Neural progenitor cell (in vitro differentiated cells): ENCODE measurements around the gene SCP2. TPM values are rescaled to one million over a fixed set of nuclear protein-coding genes. Genes with fewer than 3 reads are reported as not detected.

Source experiments
- DNase-seq: peaks from one replicate; pipeline ENCODE4 v3.0.0-alpha.2; 2016; ENCODE audit warnings: low spot score
- H2AFZ ChIP-seq: fragments of 200-600 bp; sonication (generic); replicated peaks from 2 replicates; pipeline ENCODE4 v1.6.1; 2016; ENCODE audit warnings: antibody characterized with exemption
- H3F3A ChIP-seq: fragments of 200-600 bp; sonication (generic); 2 replicates; pipeline ENCODE4 v1.6.1; 2016; ENCODE audit warnings: antibody characterized with exemption, low read depth
- H3K27ac ChIP-seq: fragments of 200-600 bp; sonication (generic); 2 replicates; pipeline ENCODE4 v1.5.1; 2016; ENCODE audit warnings: mild to moderate bottlenecking
- H3K27me3 ChIP-seq: fragments of 200-600 bp; sonication (generic); 2 replicates; pipeline ENCODE4 v1.6.1; 2016; ENCODE audit warnings: mild to moderate bottlenecking, moderate library complexity
- H3K36me3 ChIP-seq: fragments of 200-600 bp; sonication (generic); 2 replicates; pipeline ENCODE4 v1.5.1; 2016
- H3K4me1 ChIP-seq: fragments of 200-600 bp; sonication (generic); 2 replicates; pipeline ENCODE4 v1.6.1; 2016; ENCODE audit warnings: mixed run types
- H3K4me2 ChIP-seq: fragments of 200-600 bp; sonication (generic); 2 replicates; pipeline ENCODE4 v1.6.1; 2016
- H3K4me3 ChIP-seq: fragments of 200-600 bp; sonication (generic); 2 replicates; pipeline ENCODE4 v1.5.1; 2016
- H3K79me2 ChIP-seq: fragments of 200-600 bp; sonication (generic); 2 replicates; pipeline ENCODE4 v1.6.1; 2016; ENCODE audit warnings: low read depth
- H3K9ac ChIP-seq: fragments of 200-600 bp; sonication (generic); 2 replicates; pipeline ENCODE4 v1.6.1; 2016
- H3K9me3 ChIP-seq: fragments of 200-600 bp; sonication (generic); 2 replicates; pipeline ENCODE4 v1.5.1; 2016; ENCODE audit warnings: low read depth
- H4K20me1 ChIP-seq: fragments of 200-600 bp; sonication (generic); 2 replicates; pipeline ENCODE4 v1.6.1; 2016; ENCODE audit warnings: low read depth
- H3K27ac Mint-ChIP-seq: 3 replicates; pipeline ENCODE4 v1.8.0; 2021; ENCODE audit warnings: mixed read lengths
- H3K27me3 Mint-ChIP-seq: 2 replicates; pipeline ENCODE4 v1.8.0; 2022; ENCODE audit warnings: low read depth, mild to moderate bottlenecking, inconsistent platforms, moderate library complexity, mixed read lengths; ENCODE audit not compliant: insufficient read depth
- H3K36me3 Mint-ChIP-seq: 3 replicates; pipeline ENCODE4 v1.8.0; 2021; ENCODE audit warnings: mixed read lengths
- H3K4me1 Mint-ChIP-seq: 3 replicates; pipeline ENCODE4 v1.8.0; 2021; ENCODE audit warnings: mixed read lengths
- H3K4me3 Mint-ChIP-seq: 3 replicates; pipeline ENCODE4 v1.8.0; 2021; ENCODE audit warnings: mild to moderate bottlenecking, moderate library complexity, mixed read lengths
- H3K9me3 Mint-ChIP-seq: 3 replicates; pipeline ENCODE4 v1.8.0; 2020; ENCODE audit warnings: mixed read lengths
- CTCF ChIP-seq: fragments of 200-600 bp; sonication (generic); IDR thresholded peaks from 2 replicates; pipeline ENCODE4 v1.5.1; 2017; ENCODE audit warnings: antibody characterized with exemption, mild to moderate bottlenecking
- EZH2 ChIP-seq: fragments of 200-600 bp; sonication (generic); IDR thresholded peaks from 2 replicates; pipeline ENCODE4 v1.6.1; 2017; ENCODE audit warnings: antibody characterized with exemption, mild to moderate bottlenecking, moderate library complexity
- EZH2phosphoT487 ChIP-seq: fragments of 200-600 bp; sonication (generic); IDR thresholded peaks from 2 replicates; pipeline ENCODE4 v1.6.1; 2017; ENCODE audit warnings: antibody characterized with exemption
- total RNA-seq: library from RNA; depleted of rRNA; stranded (reverse); fragments of >200 nt; gene quantifications from 2 replicates; pipeline ENCODE4 v1.2.3, GENCODE V29; 2015; ENCODE audit warnings: low replicate concordance

Gene SCP2
- total RNA-seq, 1 donor from 2014 or later, result 101 TPM

- Histone ChIP-seq H3K4me1 (peaks cover 10% of the 10 kb centered on the region), H3K27ac (no peak overlapping the region), H3F3A (no peaks in the 10 kb centered on the region), H3K79me2 (no peaks in the 10 kb centered on the region), H3K9me3 (no peaks in the 10 kb centered on the region), H3K4me3 (no peak overlapping the region), H2AFZ (peak overlapping the region; percentile 75), H3K9ac (no peak overlapping the region), H3K36me3 (no peaks in the 10 kb centered on the region), H3K4me2 (no peak overlapping the region), H3K27me3 (no peaks in the 10 kb centered on the region), H4K20me1 (no peaks in the 10 kb centered on the region)
- peak overlapping the region; percentile 72 for H3K27ac Mint-ChIP-seq
- no peak overlapping the region for H3K4me3 Mint-ChIP-seq
- no peaks in the 10 kb centered on the region for H3K36me3 Mint-ChIP-seq
- H3K27me3 Mint-ChIP-seq, result peaks cover 2% of the 10 kb centered on the region
- no peaks in the 10 kb centered on the region for H3K9me3 Mint-ChIP-seq
- TF ChIP-seq EZH2, result no peak
- TF ChIP-seq EZH2phosphoT487, result no peak
- TF ChIP-seq CTCF, result peak; percentile 59
- peak; percentile 72 for DNase-seq
- H3K4me1 Mint-ChIP-seq, result peaks cover 6% of the 10 kb centered on the region
Observed at GRCh38 chr1:52904927-52905698, 22.0 kb upstream of the SCP2 start.

GRCh38 chr1:52906135-52906603, 20.9 kb upstream of the SCP2 start:
- Mint-ChIP-seq H3K27ac (no peak overlapping the region), H3K4me1 (peaks cover 6% of the 10 kb centered on the region), H3K27me3 (peaks cover 2% of the 10 kb centered on the region), H3K4me3 (no peak overlapping the region), H3K36me3 (no peaks in the 10 kb centered on the region), H3K9me3 (no peaks in the 10 kb centered on the region)
- H3K27ac ChIP-seq, result no peak overlapping the region
- TF ChIP-seq EZH2, result no peak
- TF ChIP-seq CTCF, result no peak
- no peak for TF ChIP-seq EZH2phosphoT487
- no peak overlapping the region for H3K4me3 ChIP-seq
- H3K9me3 ChIP-seq, result no peaks in the 10 kb centered on the region
- no peaks in the 10 kb centered on the region for H3F3A ChIP-seq
- no peak for DNase-seq
- peaks cover 10% of the 10 kb centered on the region for H3K4me1 ChIP-seq
- no peaks in the 10 kb centered on the region for H4K20me1 ChIP-seq
- no peaks in the 10 kb centered on the region for H3K27me3 ChIP-seq
- H3K36me3 ChIP-seq, result no peaks in the 10 kb centered on the region
- H3K9ac ChIP-seq, result no peak overlapping the region
- H3K4me2 ChIP-seq, result no peak overlapping the region
- peak overlapping the region; percentile 92 for H2AFZ ChIP-seq
- no peaks in the 10 kb centered on the region for H3K79me2 ChIP-seq

GRCh38 chr1:52907068-52907811, 19.8 kb upstream of the SCP2 start:
- Mint-ChIP-seq H3K9me3 (no peaks in the 10 kb centered on the region), H3K27me3 (peaks cover 2% of the 10 kb centered on the region), H3K36me3 (no peaks in the 10 kb centered on the region), H3K4me3 (no peak overlapping the region), H3K27ac (no peak overlapping the region), H3K4me1 (peaks cover 6% of the 10 kb centered on the region)
- H4K20me1 ChIP-seq, result no peaks in the 10 kb centered on the region
- no peak overlapping the region for H2AFZ ChIP-seq
- H3K36me3 ChIP-seq, result no peaks in the 10 kb centered on the region
- no peak overlapping the region for H3K27ac ChIP-seq
- H3K4me1 ChIP-seq, result peaks cover 10% of the 10 kb centered on the region
- no peak overlapping the region for H3K9ac ChIP-seq
- no peaks in the 10 kb centered on the region for H3K79me2 ChIP-seq
- no peak overlapping the region for H3K4me3 ChIP-seq
- H3K4me2 ChIP-seq, result no peak overlapping the region
- TF ChIP-seq EZH2phosphoT487 (no peak), EZH2 (no peak), CTCF (no peak)
- no peaks in the 10 kb centered on the region for H3K9me3 ChIP-seq
- DNase-seq, result no peak
- no peaks in the 10 kb centered on the region for H3K27me3 ChIP-seq
- no peaks in the 10 kb centered on the region for H3F3A ChIP-seq
